Colonic mucosa (tissue), 4 donors: ENCODE data around the gene KCTD4. TPM values are rescaled to one million over a fixed set of nuclear protein-coding genes. Genes with fewer than 3 reads are reported as not detected.
A peak's percentile ranks its signal among the peaks of the same experiment; 100 is the strongest.

Experiments
- DNase-seq: peaks from one replicate; pipeline ENCODE4 v3.0.0-alpha.2; 2020
- H3K27ac ChIP-seq: fragments of 200-600 bp; one replicate; pipeline ENCODE4 v1.8.0; 2021
- H3K27me3 ChIP-seq: fragments of 200-600 bp; one replicate; pipeline ENCODE4 v1.8.0; 2021
- H3K36me3 ChIP-seq: fragments of 200-600 bp; one replicate; pipeline ENCODE4 v1.8.0; 2021
- H3K4me1 ChIP-seq: fragments of 200-600 bp; one replicate; pipeline ENCODE4 v1.8.0; 2021; ENCODE audit warnings: mild to moderate bottlenecking
- H3K4me3 ChIP-seq: fragments of 200-600 bp; one replicate; pipeline ENCODE4 v1.8.0; 2021
- H3K9ac ChIP-seq, 2 donors: one replicate each; pipeline ENCODE4 v1.7.0; 2013; ENCODE audit warnings: control low read depth in 2 of 2, low read depth in 2 of 2, low read length in 2 of 2
- H3K9me3 ChIP-seq: fragments of 200-600 bp; one replicate; pipeline ENCODE4 v1.8.0; 2021
- CTCF ChIP-seq: fragments of 200-600 bp; IDR thresholded peaks from one replicate; pipeline ENCODE4 v1.8.0; 2022; ENCODE audit warnings: antibody characterized with exemption, mild to moderate bottlenecking
- intact Hi-C: fragments of 100-400 bp; cut with DNase I; formaldehyde crosslinking; loops from one replicate; pipeline ENCODE4 v1.14.1; 2022
- total RNA-seq, 2 donors: library from RNA; stranded (reverse); fragmentation: NEBNext Ultra II Directional in 1 of 2; extraction: Animal tissue kit (Norgen Biotek cat#: 25700) in 1 of 2; gene quantifications; one replicate each; pipeline ENCODE4 v1.2.1, GENCODE V29; 2021
- donor health status: healthy.
- donor health status: DM: no; HTN: no; CAD: no.
- donor health status: DM: no; HTN: no; CAD: no.

KCTD4 gene
- total RNA-seq, 2 donors from 2014 or later, result 0.58 to 0.84 TPM

GRCh38 chr13:45206340-45206739 lies 5.5 kb upstream of the KCTD4 start:
- intact Hi-C loops, result no loop called here
- H3K27ac ChIP-seq, result peak overlapping the region; percentile 25

DNA sequence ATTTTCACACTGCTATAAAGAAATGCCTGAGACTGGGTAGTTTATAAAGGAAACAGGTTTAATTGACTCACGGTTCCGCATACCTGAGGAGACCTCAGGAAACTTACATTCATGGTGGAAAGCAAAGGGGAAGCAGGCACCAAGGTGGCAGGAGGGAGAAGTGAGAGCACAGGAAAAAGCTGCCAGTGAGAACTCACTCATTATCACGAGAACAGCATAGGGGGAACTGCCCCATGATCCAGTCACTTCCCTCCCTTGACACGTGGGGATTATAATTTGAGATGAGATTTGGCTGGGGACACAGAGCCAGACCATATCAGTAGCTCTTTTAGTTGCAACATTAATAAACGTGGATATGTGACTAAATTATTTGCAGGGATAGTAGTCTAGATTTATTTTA lies 4.3 kb upstream of the KCTD4 start:
- Histone ChIP-seq H3K9me3 (no peaks in the 10 kb centered on the region), H3K4me1 (peaks cover 3% of the 10 kb centered on the region), H3K9ac (no peak overlapping the region), H3K27me3 (no peaks in the 10 kb centered on the region), H3K27ac (no peak overlapping the region), H3K36me3 (no peaks in the 10 kb centered on the region), H3K4me3 (no peak overlapping the region)
- no peak for DNase-seq
- TF ChIP-seq CTCF, result no peak
- intact Hi-C loops, result no loop called here

More at GRCh38 chr13:45206340-45206739, 5.5 kb upstream of the KCTD4 start:
- no peaks in the 10 kb centered on the region for H3K27me3 ChIP-seq
- H3K36me3 ChIP-seq, result no peaks in the 10 kb centered on the region
- no peak overlapping the region for H3K4me3 ChIP-seq
- TF ChIP-seq CTCF, result no peak
- no peaks in the 10 kb centered on the region for H3K9me3 ChIP-seq
- H3K9ac ChIP-seq, result no peak overlapping the region
- DNase-seq, result no peak
- H3K4me1 ChIP-seq, result peaks cover 3% of the 10 kb centered on the region

- Histone ChIP-seq H3K27ac (no peak overlapping the region), H3K9ac (no peak overlapping the region), H3K36me3 (no peaks in the 10 kb centered on the region), H3K9me3 (no peaks in the 10 kb centered on the region), H3K27me3 (no peaks in the 10 kb centered on the region), H3K4me1 (no peaks in the 10 kb centered on the region), H3K4me3 (no peak overlapping the region)
- intact Hi-C loops, result loop anchor here (10.0 kb wide), 1 partner anchor 85 kb away; no protein-coding TSS in a partner anchor
- DNase-seq, result no peak
- TF ChIP-seq CTCF, result no peak
Observed at GRCh38 chr13:45199711-45200110, 1.1 kb downstream of the KCTD4 start.

DNA sequence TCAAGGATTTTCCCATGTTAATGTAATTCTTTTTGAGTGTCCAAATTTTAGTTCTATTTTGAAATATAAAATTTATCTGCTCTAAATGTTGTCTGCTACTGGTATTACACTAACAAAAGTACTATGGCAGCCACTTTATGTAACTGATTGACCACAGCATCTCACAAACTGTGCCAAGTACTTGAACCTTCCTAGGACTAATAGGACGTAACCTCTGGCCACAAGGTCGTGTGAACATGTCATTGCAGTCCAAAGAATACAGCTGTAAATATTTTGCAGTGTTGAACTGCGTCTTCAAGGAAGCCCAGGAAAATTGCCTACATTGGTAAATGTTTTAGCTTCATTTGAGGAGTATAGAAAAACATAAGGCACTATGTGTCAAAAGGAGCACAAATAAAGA lies 1.9 kb downstream of the KCTD4 start:
- no peak for TF ChIP-seq CTCF
- Histone ChIP-seq H3K27ac (no peak overlapping the region), H3K9me3 (no peaks in the 10 kb centered on the region), H3K27me3 (no peaks in the 10 kb centered on the region), H3K4me1 (no peaks in the 10 kb centered on the region), H3K9ac (no peak overlapping the region), H3K36me3 (no peaks in the 10 kb centered on the region), H3K4me3 (no peak overlapping the region)
- intact Hi-C loops, result loop anchor here (10.0 kb wide), 1 partner anchor 86 kb away; no protein-coding TSS in a partner anchor
- no peak for DNase-seq

DNA sequence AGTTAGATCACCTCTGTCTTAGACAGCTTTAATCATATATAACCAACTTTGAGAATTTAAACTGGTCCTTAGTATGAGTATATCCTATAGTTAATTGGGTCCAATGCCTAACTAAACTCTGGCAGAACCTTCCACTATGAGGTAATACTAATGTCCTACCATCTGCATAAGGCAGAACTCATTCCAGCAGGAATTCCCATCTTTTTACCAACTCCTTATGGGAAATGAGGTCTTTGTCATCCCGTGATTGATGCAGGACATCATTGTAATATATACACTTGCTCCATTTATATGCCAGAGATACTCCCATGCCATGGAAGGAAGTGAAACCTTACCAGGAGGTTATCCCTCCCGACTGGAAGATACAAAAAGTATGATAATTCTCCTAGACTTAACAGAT lies 2.8 kb downstream of the KCTD4 start:
- H3K27me3 ChIP-seq, result no peaks in the 10 kb centered on the region
- no peak overlapping the region for H3K27ac ChIP-seq
- no peaks in the 10 kb centered on the region for H3K36me3 ChIP-seq
- intact Hi-C loops, result loop anchor here (10.0 kb wide), 1 partner anchor 87 kb away; no protein-coding TSS in a partner anchor
- no peaks in the 10 kb centered on the region for H3K4me1 ChIP-seq
- H3K9ac ChIP-seq, result no peak overlapping the region
- no peak for DNase-seq
- H3K9me3 ChIP-seq, result no peaks in the 10 kb centered on the region
- TF ChIP-seq CTCF, result no peak
- H3K4me3 ChIP-seq, result no peak overlapping the region
